ENCODE data around the gene XPA. TPM values are rescaled to one million over a fixed set of nuclear protein-coding genes. Genes with fewer than 3 reads are reported as not detected.
A peak's percentile ranks its signal among the peaks of the same experiment; 100 is the strongest.

Gene XPA
- total and polyA plus RNA-seq, 2 of the 13 experiments (the other 11 are each of a cell fraction or from before 2014, with no cell fraction given), result 2.3 to 15.2 TPM

GRCh38 chr9:97737429-97737828, 40.3 kb upstream of the XPA start (continued):
- no peak for TF ChIP-seq ZXDC (CRISPR knock-in tag; IDR thresholded peaks at IDR 0.05)
- no peak for TF ChIP-seq CAMTA2 (CRISPR knock-in tag; IDR thresholded peaks at IDR 0.05; ENCODE audit: borderline replicate concordance)
- no peak for TF ChIP-seq MEIS1 (CRISPR knock-in tag; IDR thresholded peaks at IDR 0.05; ENCODE audit: borderline replicate concordance)
- TF ChIP-seq ETV6 (CRISPR knock-in tag; conservative IDR thresholded peaks at IDR 0.05), result no peak
- peak; percentile 62 for TF ChIP-seq USF2 (IDR thresholded peaks at IDR 0.05; ENCODE audit: low read depth, low read length)
- peak; percentile 78; the same call in 1 of the 2 replicates for TF ChIP-seq USF2 (CRISPR knock-in tag; IDR thresholded peaks at IDR 0.05; ENCODE audit: borderline replicate concordance)
- no peak for TF ChIP-seq ZFYVE20 (CRISPR knock-in tag; IDR thresholded peaks at IDR 0.05; ENCODE audit: borderline replicate concordance, low read depth)
- no peak for TF ChIP-seq ZNF639 (CRISPR knock-in tag; conservative IDR thresholded peaks at IDR 0.05)
- no peak for TF ChIP-seq JUN (CRISPR knock-in tag; IDR thresholded peaks at IDR 0.05)
- TF ChIP-seq, protein P1, sequence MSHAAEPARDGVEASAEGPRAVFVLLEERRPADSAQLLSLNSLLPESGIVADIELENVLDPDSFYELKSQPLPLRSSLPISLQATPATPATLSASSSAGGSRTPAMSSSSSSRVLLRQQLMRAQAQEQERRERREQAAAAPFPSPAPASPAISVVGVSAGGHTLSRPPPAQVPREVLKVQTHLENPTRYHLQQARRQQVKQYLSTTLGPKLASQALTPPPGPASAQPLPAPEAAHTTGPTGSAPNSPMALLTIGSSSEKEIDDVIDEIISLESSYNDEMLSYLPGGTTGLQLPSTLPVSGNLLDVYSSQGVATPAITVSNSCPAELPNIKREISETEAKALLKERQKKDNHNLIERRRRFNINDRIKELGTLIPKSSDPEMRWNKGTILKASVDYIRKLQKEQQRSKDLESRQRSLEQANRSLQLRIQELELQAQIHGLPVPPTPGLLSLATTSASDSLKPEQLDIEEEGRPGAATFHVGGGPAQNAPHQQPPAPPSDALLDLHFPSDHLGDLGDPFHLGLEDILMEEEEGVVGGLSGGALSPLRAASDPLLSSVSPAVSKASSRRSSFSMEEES (CRISPR knock-in tag; IDR thresholded peaks at IDR 0.05), result no peak
- TF ChIP-seq, protein P2, sequence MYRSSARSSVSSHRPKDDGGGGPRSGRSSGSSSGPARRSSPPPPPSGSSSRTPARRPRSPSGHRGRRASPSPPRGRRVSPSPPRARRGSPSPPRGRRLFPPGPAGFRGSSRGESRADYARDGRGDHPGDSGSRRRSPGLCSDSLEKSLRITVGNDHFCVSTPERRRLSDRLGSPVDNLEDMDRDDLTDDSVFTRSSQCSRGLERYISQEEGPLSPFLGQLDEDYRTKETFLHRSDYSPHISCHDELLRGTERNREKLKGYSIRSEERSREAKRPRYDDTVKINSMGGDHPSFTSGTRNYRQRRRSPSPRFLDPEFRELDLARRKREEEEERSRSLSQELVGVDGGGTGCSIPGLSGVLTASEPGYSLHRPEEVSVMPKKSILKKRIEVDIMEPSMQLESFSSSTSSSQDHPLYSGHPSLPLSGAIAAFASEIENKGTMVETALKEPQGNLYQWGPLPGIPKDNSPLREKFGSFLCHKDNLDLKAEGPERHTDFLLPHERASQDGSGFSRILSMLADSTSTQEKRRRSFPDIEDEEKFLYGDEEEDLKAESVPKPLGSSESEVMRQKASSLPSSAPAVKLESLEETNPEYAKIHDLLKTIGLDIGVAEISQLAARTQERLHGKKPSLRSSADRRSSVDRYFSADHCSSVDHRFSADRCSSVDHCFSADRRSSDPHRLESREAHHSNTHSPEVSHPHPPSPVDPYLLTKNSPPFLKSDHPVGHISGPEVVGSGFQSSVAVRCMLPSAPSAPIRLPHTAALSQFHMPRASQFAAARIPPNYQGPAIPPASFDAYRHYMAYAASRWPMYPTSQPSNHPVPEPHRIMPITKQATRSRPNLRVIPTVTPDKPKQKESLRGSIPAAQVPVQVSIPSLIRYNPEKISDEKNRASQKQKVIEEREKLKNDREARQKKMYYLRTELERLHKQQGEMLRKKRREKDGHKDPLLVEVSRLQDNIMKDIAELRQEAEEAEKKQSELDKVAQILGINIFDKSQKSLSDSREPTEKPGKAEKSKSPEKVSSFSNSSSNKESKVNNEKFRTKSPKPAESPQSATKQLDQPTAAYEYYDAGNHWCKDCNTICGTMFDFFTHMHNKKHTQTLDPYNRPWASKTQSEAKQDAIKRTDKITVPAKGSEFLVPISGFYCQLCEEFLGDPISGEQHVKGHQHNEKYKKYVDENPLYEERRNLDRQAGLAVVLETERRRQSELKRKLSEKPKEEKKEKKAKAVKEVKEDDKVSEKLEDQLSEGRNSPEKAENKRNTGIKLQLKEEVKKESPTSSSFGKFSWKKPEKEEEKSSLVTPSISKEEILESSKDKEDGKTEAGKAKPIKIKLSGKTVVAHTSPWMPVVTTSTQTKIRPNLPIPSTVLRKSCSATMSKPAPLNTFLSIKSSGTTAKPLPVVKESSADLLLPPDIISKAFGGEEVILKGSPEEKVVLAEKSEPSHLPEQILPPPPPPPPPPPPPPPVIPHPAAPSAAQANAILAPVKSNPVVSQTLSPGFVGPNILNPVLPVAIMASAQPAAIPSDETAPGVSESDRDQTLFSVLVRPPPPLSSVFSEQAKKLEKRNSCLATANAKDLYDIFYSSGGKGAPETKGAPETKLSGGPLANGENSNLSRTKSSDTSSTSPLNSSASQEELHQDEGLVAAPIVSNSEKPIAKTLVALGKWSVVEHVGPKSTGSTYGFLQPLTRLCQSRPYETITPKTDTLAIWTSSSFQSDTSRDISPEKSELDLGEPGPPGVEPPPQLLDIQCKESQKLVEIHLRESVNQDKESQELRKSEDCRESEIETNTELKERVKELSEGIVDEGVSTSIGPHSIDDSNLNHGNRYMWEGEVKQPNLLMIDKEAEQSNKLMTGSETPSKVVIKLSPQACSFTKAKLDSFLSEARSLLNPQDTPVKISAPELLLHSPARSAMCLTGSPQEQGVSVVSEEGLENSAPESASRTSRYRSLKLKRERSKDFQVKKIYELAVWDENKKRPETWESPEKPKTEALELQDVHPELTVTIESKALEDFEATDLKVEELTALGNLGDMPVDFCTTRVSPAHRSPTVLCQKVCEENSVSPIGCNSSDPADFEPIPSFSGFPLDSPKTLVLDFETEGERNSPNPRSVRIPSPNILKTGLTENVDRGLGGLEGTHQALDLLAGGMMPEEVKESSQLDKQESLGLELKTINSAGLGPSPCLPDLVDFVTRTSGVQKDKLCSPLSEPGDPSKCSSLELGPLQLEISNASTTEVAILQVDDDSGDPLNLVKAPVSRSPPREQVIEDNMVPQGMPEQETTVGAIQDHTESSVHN (CRISPR knock-in tag; IDR thresholded peaks at IDR 0.05), result no peak
- TF ChIP-seq POLR2G (IDR thresholded peaks at IDR 0.05; ENCODE audit: low read depth, low read length), result no peak
- TF ChIP-seq KAT2B (IDR thresholded peaks at IDR 0.05; ENCODE audit: borderline replicate concordance, low read depth, low read length), result no peak

All from HepG2 (cell line).